ENCODE data around the gene ZNF804B. TPM values are rescaled to one million over a fixed set of nuclear protein-coding genes. Genes with fewer than 3 reads are reported as not detected.

ZNF804B gene
- total RNA-seq, 1 experiment from 2014 or later: not detected

GRCh38 chr7:89129600-89130375, 370.3 kb downstream of the ZNF804B start:
- TF ChIP-seq CTCF (conservative IDR thresholded peaks at IDR 0.05): no peak
- Histone ChIP-seq H3K4me1 (ENCODE audit: insufficient read depth, low read length) (no peaks in the 10 kb centered on the region), H4K5ac (ENCODE audit: insufficient read length, low read depth, low read length) (no peak overlapping the region), H4K8ac (replicated peaks; ENCODE audit: insufficient read length, low read depth, low read length) (no peak overlapping the region), H3K79me1 (ENCODE audit: insufficient read depth, low read depth, low read length, poor library complexity, severe bottlenecking) (no peaks in the 10 kb centered on the region), H3K9me3 (ENCODE audit: control insufficient read depth, low read depth, low read length) (no peaks in the 10 kb centered on the region), H4K20me1 (ENCODE audit: control insufficient read depth, insufficient read depth, insufficient read length) (no peaks in the 10 kb centered on the region), H3K9ac (ENCODE audit: extremely low read depth, insufficient read length, low read length) (no peak overlapping the region), H3K79me2 (ENCODE audit: insufficient read depth, low read length) (no peaks in the 10 kb centered on the region), H2AFZ (ENCODE audit: low read length) (no peak overlapping the region), H3K14ac (ENCODE audit: insufficient read depth, low read length) (no peak overlapping the region), H2BK5ac (ENCODE audit: insufficient read length, low read length) (no peak overlapping the region), H3K27me3 (ENCODE audit: insufficient read depth, low read length) (no peaks in the 10 kb centered on the region), H2BK20ac (ENCODE audit: low read depth, low read length, poor library complexity, severe bottlenecking) (no peak overlapping the region), H4K91ac (ENCODE audit: insufficient read length, low read depth, low read length) (no peak overlapping the region), H3K56ac (ENCODE audit: insufficient read length, low read depth, low read length) (no peak overlapping the region), H3K27ac (ENCODE audit: insufficient read length, low read depth, low read length) (no peak overlapping the region), H3K4ac (ENCODE audit: low read depth, low read length) (no peak overlapping the region), H3K4me2 (ENCODE audit: insufficient read depth, insufficient read length, low read length) (no peak overlapping the region), H3K18ac (ENCODE audit: insufficient read length, low read depth, low read length) (no peak overlapping the region), H3K23me2 (ENCODE audit: insufficient read length, low read depth, low read length, poor library complexity, severe bottlenecking) (no peaks in the 10 kb centered on the region), H2AK5ac (ENCODE audit: insufficient read length, low read length) (no peak overlapping the region), H3T11ph (ENCODE audit: low read length) (no peak overlapping the region), H2BK15ac (ENCODE audit: low read depth, low read length) (no peak overlapping the region), H2BK120ac (ENCODE audit: low read depth, low read length, poor library complexity, severe bottlenecking) (no peak overlapping the region), H2BK12ac (ENCODE audit: insufficient read length, low read depth, low read length) (no peak overlapping the region), H3K23ac (ENCODE audit: insufficient read length, low read depth, low read length) (no peak overlapping the region)
- Mint-ChIP-seq H3K4me1 (peaks cover 3 to 14% of the 10 kb centered on the region in 2 experiments; a peak in 3 of 4 replicates), H3K27me3 (ENCODE audit: low read depth) (no peaks in the 10 kb centered on the region), H3K27ac (no peak overlapping the region), H3K4me3 (no peak overlapping the region), H3K9me3 (no peaks in the 10 kb centered on the region), H3K36me3 (ENCODE audit: insufficient read depth in 1 of 3, low read depth in 3 of 3) (no peaks in the 10 kb centered on the region)
- WGBS (ENCODE audit: extremely low coverage, insufficient read length, low lambda C conversion rate): no CpG with 5 or more reads among the region's 2 CpGs
- DNase-seq: no peak

Data from H9 (cell line).